H1 (cell line): ENCODE measurements around the gene UGT1A10. TPM values are rescaled to one million over a fixed set of nuclear protein-coding genes. Genes with fewer than 3 reads are reported as not detected.

Experiments used
- CTCF ChIA-PET: fragments of 300-600 bp; sonication (Branson Sonifier 250); formaldehyde crosslinking; loops from one replicate; lab custom pipeline; 2021; ENCODE audit not compliant: partially characterized antibody; lab: Charles Lee
- POLR2A ChIA-PET: fragments of 300-600 bp; sonication (Branson Sonifier 250); formaldehyde crosslinking; loops from one replicate; lab custom pipeline; 2021; ENCODE audit warnings: inconsistent platforms; ENCODE audit not compliant: partially characterized antibody; lab: Charles Lee
- DNase-seq, 2 experiments: peaks; one replicate each; pipeline versions ENCODE4 v3.0.0 to v3.0.0-alpha.2; 2010 to 2022; ENCODE audit warnings: low spot score in 2 of 2, low read depth in 1 of 2, mixed read lengths in 1 of 2
- FAIRE-seq: peaks from 2 replicates; lab custom pipeline; 2011; peaks lifted over from hg19 to GRCh38; lab: Jason Lieb, UNC
- H2AFZ ChIP-seq: 2 replicates; pipeline ENCODE4 v1.8.1; 2012; ENCODE audit warnings: low read length, inconsistent platforms
- H2AK5ac ChIP-seq: 2 replicates; pipeline ENCODE4 v1.6.1; 2013; ENCODE audit warnings: low read depth, low read length
- H2BK120ac ChIP-seq: replicated peaks from 2 replicates; pipeline ENCODE3; 2013; ENCODE audit warnings: low read depth, low read length, inconsistent platforms
- H2BK12ac ChIP-seq: 2 replicates; pipeline ENCODE4 v1.6.1; 2013; ENCODE audit warnings: low read depth, low read length
- H2BK15ac ChIP-seq: 2 replicates; pipeline ENCODE4 v1.6.1; 2013; ENCODE audit warnings: low read length
- H2BK20ac ChIP-seq: 2 replicates; pipeline ENCODE4 v1.6.1; 2013; ENCODE audit warnings: low read length
- H2BK5ac ChIP-seq: 2 replicates; pipeline ENCODE4 v1.6.1; 2013; ENCODE audit warnings: low read depth, low read length
- H3K14ac ChIP-seq: 2 replicates; pipeline ENCODE4 v1.6.1; 2013; ENCODE audit warnings: inconsistent platforms; ENCODE audit not compliant: insufficient read length
- H3K18ac ChIP-seq: 2 replicates; pipeline ENCODE4 v1.6.1; 2013; ENCODE audit warnings: low read length; ENCODE audit errors: extremely low read depth
- H3K23ac ChIP-seq: 2 replicates; pipeline ENCODE4 v1.6.1; 2013; ENCODE audit warnings: inconsistent platforms; ENCODE audit not compliant: insufficient read length
- H3K23me2 ChIP-seq: 2 replicates; pipeline ENCODE4 v1.6.1; 2013; ENCODE audit warnings: low read depth, low read length
- H3K27ac ChIP-seq: 2 replicates; pipeline ENCODE4 v1.6.1; 2011; ENCODE audit warnings: low read depth, low read length, inconsistent platforms
- H3K27me3 ChIP-seq, 4 experiments: replicated peaks in 1 of 4; 1 replicate in 1 of 4; 2 replicates in 3 of 4; pipeline versions ENCODE4 v1.6.1 to v1.8.1; 2011 to 2013; ENCODE audit warnings: low read length in 3 of 4, mild to moderate bottlenecking in 3 of 4, inconsistent platforms in 2 of 4, mixed read lengths in 2 of 4, moderate library complexity in 1 of 4; ENCODE audit not compliant: control insufficient read depth in 3 of 4, insufficient read depth in 3 of 4; ENCODE audit errors: extremely low read depth in 1 of 4
- H3K36me3 ChIP-seq, 4 experiments: 2 replicates each; pipeline versions ENCODE4 v1.6.1 to v1.8.1; 2011 to 2013; ENCODE audit warnings: mild to moderate bottlenecking in 4 of 4, low read length in 3 of 4, moderate library complexity in 2 of 4, control low read depth in 1 of 4, inconsistent platforms in 1 of 4; ENCODE audit not compliant: insufficient read depth in 4 of 4, control insufficient read depth in 2 of 4
- H3K4ac ChIP-seq: replicated peaks from 2 replicates; pipeline ENCODE3; 2013; ENCODE audit warnings: low read length, low read depth, mixed read lengths, inconsistent platforms; ENCODE audit not compliant: insufficient read length
- H3K4me1 ChIP-seq, 4 experiments: replicated peaks in 1 of 4; 1 replicate in 1 of 4; 2 replicates in 3 of 4; pipeline versions ENCODE4 v1.6.1 to v1.8.1; 2011 to 2013; ENCODE audit warnings: low read length in 3 of 4, inconsistent platforms in 2 of 4, mixed read lengths in 1 of 4; ENCODE audit not compliant: insufficient read depth in 4 of 4, control insufficient read depth in 3 of 4
- H3K4me2 ChIP-seq, 2 experiments: 2 replicates each; pipeline versions ENCODE4 v1.6.1 to v1.8.1; 2011 to 2013; ENCODE audit warnings: low read depth in 2 of 2, low read length in 2 of 2, control low read depth in 1 of 2, inconsistent platforms in 1 of 2, mild to moderate bottlenecking in 1 of 2; ENCODE audit not compliant: insufficient read depth in 1 of 2
- H3K4me3 ChIP-seq, 4 experiments: fragments of 200-600, 300-600 bp in 1 of 4; sonication (generic), shearing (Covaris generic), sonication (Bioruptor Twin) in 1 of 4; 2 replicates each; pipeline versions ENCODE4 v1.5.1 to v1.8.1; 2011 to 2016; ENCODE audit warnings: low read length in 4 of 4, low read depth in 3 of 4, control low read depth in 2 of 4, inconsistent platforms in 2 of 4, mild to moderate bottlenecking in 2 of 4, mixed read lengths in 1 of 4, moderate library complexity in 1 of 4; ENCODE audit not compliant: insufficient read depth in 2 of 4; ENCODE audit errors: extremely low read depth in 1 of 4
- H3K56ac ChIP-seq: replicated peaks from 2 replicates; pipeline ENCODE3; 2013; ENCODE audit warnings: low read depth, mild to moderate bottlenecking, mixed read lengths, low read length, inconsistent platforms; ENCODE audit not compliant: insufficient read length
- H3K79me1 ChIP-seq: 2 replicates; pipeline ENCODE4 v1.6.1; 2013; ENCODE audit warnings: low read depth, low read length, control low read depth
- H3K79me2 ChIP-seq, 2 experiments: 2 replicates each; pipeline versions ENCODE4 v1.6.1 to v1.8.1; 2012 to 2013; ENCODE audit warnings: low read length in 2 of 2, mild to moderate bottlenecking in 2 of 2, inconsistent platforms in 1 of 2; ENCODE audit not compliant: insufficient read depth in 2 of 2, control insufficient read depth in 1 of 2
- H3K9ac ChIP-seq, 4 experiments: replicated peaks in 1 of 4; 1 replicate in 1 of 4; 2 replicates in 3 of 4; pipeline versions ENCODE4 v1.6.1 to v1.8.1; 2011 to 2013; ENCODE audit warnings: low read depth in 3 of 4, low read length in 3 of 4, control low read depth in 2 of 4, mild to moderate bottlenecking in 2 of 4, moderate library complexity in 2 of 4, inconsistent platforms in 1 of 4; ENCODE audit errors: extremely low read depth in 1 of 4
- H3K9me3 ChIP-seq, 2 experiments: 2 replicates each; pipeline versions ENCODE4 v1.6.1 to v1.8.1; 2012 to 2013; ENCODE audit warnings: mild to moderate bottlenecking in 2 of 2, moderate library complexity in 2 of 2, control low read depth in 1 of 2, inconsistent platforms in 1 of 2, low read depth in 1 of 2, low read length in 1 of 2, mixed read lengths in 1 of 2; ENCODE audit not compliant: insufficient read depth in 2 of 2
- H4K20me1 ChIP-seq, 2 experiments: replicated peaks in 1 of 2; 2 replicates each; pipeline versions ENCODE3 to v1.8.1; 2011 to 2013; ENCODE audit warnings: inconsistent platforms in 2 of 2, low read length in 2 of 2, mild to moderate bottlenecking in 1 of 2; ENCODE audit not compliant: insufficient read depth in 2 of 2, control insufficient read depth in 1 of 2
- H4K5ac ChIP-seq: 2 replicates; pipeline ENCODE4 v1.6.1; 2013; ENCODE audit warnings: low read length, low read depth, mixed read lengths, inconsistent platforms; ENCODE audit not compliant: insufficient read length
- H4K8ac ChIP-seq: 2 replicates; pipeline ENCODE4 v1.8.0; 2013; ENCODE audit warnings: mild to moderate bottlenecking, moderate library complexity, low read length, inconsistent platforms; ENCODE audit not compliant: insufficient read depth; ENCODE audit errors: extremely low read depth
- H4K91ac ChIP-seq: replicated peaks from 2 replicates; pipeline ENCODE3; 2013; ENCODE audit warnings: low read length, mixed read lengths, inconsistent platforms; ENCODE audit not compliant: insufficient read length
- ATF3 ChIP-seq: IDR thresholded peaks from 2 replicates; pipeline ENCODE4 v1.6.1; 2011; ENCODE audit warnings: low read depth, mild to moderate bottlenecking, low read length; ENCODE audit not compliant: insufficient read depth
- CBX5 ChIP-seq: fragments of 300-800, 300-1000 bp; sonication (generic); IDR thresholded peaks from 2 replicates; pipeline ENCODE4 v1.7.1; 2016; ENCODE audit warnings: antibody characterized with exemption, low read length, low read depth
- CBX8 ChIP-seq: fragments of 300-800, 300-1000 bp; sonication (generic); IDR thresholded peaks from 2 replicates; pipeline ENCODE4 v1.7.1; 2016; ENCODE audit warnings: low read depth, low read length, borderline replicate concordance
- CHD2 ChIP-seq: IDR thresholded peaks from 2 replicates; pipeline ENCODE4 v1.6.1; 2012; ENCODE audit warnings: low read length, improper control_type of control experiment
- EP300 ChIP-seq, 2 experiments: IDR thresholded peaks; 1 replicate in 1 of 2; 2 replicates in 1 of 2; pipeline ENCODE4 v1.6.1; 2011 to 2012; ENCODE audit warnings: low read depth in 2 of 2, low read length in 2 of 2, mild to moderate bottlenecking in 2 of 2, borderline replicate concordance in 1 of 2, inconsistent platforms in 1 of 2, moderate library complexity in 1 of 2
- FOSL1 ChIP-seq: IDR thresholded peaks from 2 replicates; pipeline ENCODE4 v1.6.1; 2011; ENCODE audit warnings: mild to moderate bottlenecking, low read depth, low read length, moderate library complexity; ENCODE audit not compliant: insufficient read depth
- GTF2F1 ChIP-seq: IDR thresholded peaks from 2 replicates; pipeline ENCODE4 v1.6.1; 2012; ENCODE audit warnings: low read depth, low read length, improper control_type of control experiment, borderline replicate concordance
- JUN ChIP-seq: IDR thresholded peaks from 2 replicates; pipeline ENCODE4 v1.6.1; 2011; ENCODE audit warnings: low read depth, mild to moderate bottlenecking, improper control_type of control experiment, low read length
- KDM5A ChIP-seq: fragments of 200-600 bp; IDR thresholded peaks from 2 replicates; pipeline ENCODE4 v1.7.1; 2012; ENCODE audit warnings: mild to moderate bottlenecking, low read length, inconsistent platforms, mixed read lengths
- NRF1 ChIP-seq: IDR thresholded peaks from 2 replicates; pipeline ENCODE4 v1.6.1; 2011; ENCODE audit warnings: mild to moderate bottlenecking, low read depth, low read length, improper control_type of control experiment
- SIX5 ChIP-seq: IDR thresholded peaks from 2 replicates; pipeline ENCODE4 v1.6.1; 2011; ENCODE audit warnings: mild to moderate bottlenecking, low read depth, low read length
- WGBS, 2 experiments: shearing (Covaris generic) in 1 of 2; methylation state at CpG; one replicate each; pipeline versions ENCODE4 v1.1.6 to v1.1.7; 2013 to 2015; ENCODE audit warnings: low lambda C conversion rate in 2 of 2, mixed read lengths in 2 of 2, inconsistent platforms in 1 of 2, low coverage in 1 of 2, missing lambda C conversion rate in 1 of 2; ENCODE audit not compliant: insufficient replicate concordance in 2 of 2, insufficient coverage in 1 of 2, insufficient read length in 1 of 2; ENCODE audit errors: extremely low coverage in 1 of 2, missing lambda C conversion rate in 1 of 2; 5-methylcytosine and 5-hydroxymethylcytosine counted together
- polyA plus RNA-seq, 7 experiments: library from polyadenylated mRNA; depleted of rRNA in 3 of 7; stranded (reverse) in 5 of 7; unstranded in 2 of 7; fragments of >200 nt in 5 of 7; fragments of 200-250 nt in 2 of 7; gene quantifications; 1 replicate in 5 of 7; 2 replicates in 1 of 7; 4 replicates in 1 of 7; pipeline versions ENCODE4 v1.2.1 to v1.2.3, GENCODE V29; 2011 to 2013; ENCODE audit warnings: missing spikeins in 2 of 7, mixed read lengths in 2 of 7
- total RNA-seq: library from RNA; stranded (reverse); fragmentation: NEBNext Ultra II Directional; extraction: Animal tissue kit (Norgen Biotek cat#: 25700); gene quantifications from 2 replicates; pipeline ENCODE4 v1.2.1, GENCODE V29; 2021

UGT1A10 gene
- total and polyA plus RNA-seq, 2 of the 8 experiments (the other 6 are each of a cell fraction or from before 2014, with no cell fraction given) = not detected

GRCh38 chr2:233689501-233689900, 53.3 kb downstream of the UGT1A10 start:
- Histone ChIP-seq H3K23ac (no peak overlapping the region), H3K36me3 (no peaks in the 10 kb centered on the region), H3K79me1 (no peaks in the 10 kb centered on the region), H3K4me1 (peaks cover 0 to 8% (median 2%) of the 10 kb centered on the region in 4 experiments; a peak in 1 of 7 replicates), H3K4me3 (no peak overlapping the region), H2BK20ac (no peak overlapping the region), H4K20me1 (no peaks in the 10 kb centered on the region), H2BK120ac (no peak overlapping the region), H2BK15ac (no peak overlapping the region), H3K9ac (no peak overlapping the region), H4K91ac (no peak overlapping the region), H2BK5ac (no peak overlapping the region), H3K27ac (no peak overlapping the region), H3K4ac (no peak overlapping the region), H3K27me3 (no peaks in the 10 kb centered on the region), H3K9me3 (peaks cover 0 to 2% of the 10 kb centered on the region in 2 experiments; a peak in 1 of 4 replicates), H3K4me2 (no peak overlapping the region), H3K18ac (no peak overlapping the region), H3K56ac (no peak overlapping the region), H3K79me2 (no peaks in the 10 kb centered on the region), H2BK12ac (no peak overlapping the region), H2AFZ (no peak overlapping the region; the same call in 1 of the 2 replicates), H2AK5ac (no peak overlapping the region), H4K5ac (no peak overlapping the region), H3K14ac (no peak overlapping the region), H3K23me2 (peaks cover 2% of the 10 kb centered on the region; the same call in 1 of the 2 replicates), H4K8ac (no peak overlapping the region)
- ChIA-PET POLR2A (no interaction called here), CTCF (no interaction called here)
- no peak for DNase-seq
- no peak for FAIRE-seq
- 87% methylated on average over 3 of the region's 3 CpGs; no CpG with 5 or more reads in 1 of the 2 experiments for WGBS, 2 experiments
- TF ChIP-seq SIX5 = no peak
- TF ChIP-seq ATF3 = no peak
- TF ChIP-seq CHD2 = no peak
- TF ChIP-seq KDM5A = no peak
- no peak for TF ChIP-seq NRF1
- TF ChIP-seq CBX8 = no peak
- TF ChIP-seq FOSL1 = no peak
- TF ChIP-seq CBX5 = no peak
- no peak for TF ChIP-seq GTF2F1
- no peak for TF ChIP-seq EP300 (IDR thresholded peaks at IDR 0.05; ENCODE audit: borderline replicate concordance in 1 of 2, low read depth in 2 of 2, low read length in 2 of 2)
- TF ChIP-seq JUN = no peak
